Measurements from ENCODE around the gene MEGF11. TPM values are rescaled to one million over a fixed set of nuclear protein-coding genes. Genes with fewer than 3 reads are reported as not detected.

MEGF11 gene
- total RNA-seq, 1 donor from 2014 or later = 0.77 TPM

DNA sequence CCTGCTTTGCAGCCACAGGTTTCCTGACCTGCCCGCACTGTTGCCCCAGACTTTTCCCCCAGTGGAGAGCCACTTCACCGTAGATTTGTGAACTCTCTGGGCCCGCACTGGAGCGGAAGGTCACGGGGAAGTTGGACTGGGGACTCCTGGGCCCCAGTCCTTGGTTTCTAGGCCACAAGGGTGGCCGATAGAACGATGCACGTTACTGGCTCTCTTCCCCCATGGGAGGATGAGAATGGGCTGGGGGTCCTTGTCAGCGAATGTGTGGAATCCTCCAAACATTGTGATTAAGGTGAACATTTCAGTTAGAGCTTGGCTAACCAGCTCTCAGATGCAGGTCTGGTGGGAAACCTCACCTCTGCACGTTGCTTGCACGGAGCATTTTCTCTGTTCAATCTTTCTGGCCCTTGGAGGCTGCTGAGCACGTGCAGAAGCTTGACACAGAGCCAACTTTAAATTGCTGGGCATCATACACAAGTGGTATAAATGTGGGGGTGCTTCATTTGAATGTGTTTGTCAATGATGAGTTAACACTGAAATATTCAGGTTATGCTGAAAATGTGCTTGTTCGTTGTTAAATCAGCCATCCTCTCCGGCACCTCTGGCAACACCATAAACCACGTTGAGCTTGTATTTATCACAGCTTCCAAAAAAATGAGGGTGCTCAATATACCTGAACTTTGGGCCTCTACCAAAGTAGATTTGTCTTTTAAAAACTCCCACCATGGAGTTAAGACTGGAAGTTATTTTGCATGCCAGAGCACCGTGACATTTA lies 40.8 kb upstream of the MEGF11 start:
- TF ChIP-seq, protein P1, sequence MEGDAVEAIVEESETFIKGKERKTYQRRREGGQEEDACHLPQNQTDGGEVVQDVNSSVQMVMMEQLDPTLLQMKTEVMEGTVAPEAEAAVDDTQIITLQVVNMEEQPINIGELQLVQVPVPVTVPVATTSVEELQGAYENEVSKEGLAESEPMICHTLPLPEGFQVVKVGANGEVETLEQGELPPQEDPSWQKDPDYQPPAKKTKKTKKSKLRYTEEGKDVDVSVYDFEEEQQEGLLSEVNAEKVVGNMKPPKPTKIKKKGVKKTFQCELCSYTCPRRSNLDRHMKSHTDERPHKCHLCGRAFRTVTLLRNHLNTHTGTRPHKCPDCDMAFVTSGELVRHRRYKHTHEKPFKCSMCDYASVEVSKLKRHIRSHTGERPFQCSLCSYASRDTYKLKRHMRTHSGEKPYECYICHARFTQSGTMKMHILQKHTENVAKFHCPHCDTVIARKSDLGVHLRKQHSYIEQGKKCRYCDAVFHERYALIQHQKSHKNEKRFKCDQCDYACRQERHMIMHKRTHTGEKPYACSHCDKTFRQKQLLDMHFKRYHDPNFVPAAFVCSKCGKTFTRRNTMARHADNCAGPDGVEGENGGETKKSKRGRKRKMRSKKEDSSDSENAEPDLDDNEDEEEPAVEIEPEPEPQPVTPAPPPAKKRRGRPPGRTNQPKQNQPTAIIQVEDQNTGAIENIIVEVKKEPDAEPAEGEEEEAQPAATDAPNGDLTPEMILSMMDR (IDR thresholded peaks at IDR 0.05; ENCODE audit: unreplicated experiment) = no peak
- Mint-ChIP-seq H3K27ac (ENCODE audit: unreplicated experiment) (no peak overlapping the region), H3K36me3 (ENCODE audit: low read depth, unreplicated experiment) (no peaks in the 10 kb centered on the region), H3K4me1 (ENCODE audit: unreplicated experiment) (peaks cover 8% of the 10 kb centered on the region), H3K4me3 (ENCODE audit: unreplicated experiment) (peak overlapping the region; percentile 90), H3K9me3 (ENCODE audit: unreplicated experiment) (no peaks in the 10 kb centered on the region), H3K27me3 (ENCODE audit: unreplicated experiment) (no peaks in the 10 kb centered on the region)
- DNase-seq (ENCODE audit: low spot score) = no peak

GRCh38 chr15:66293419-66294156 lies 40.0 kb upstream of the MEGF11 start, which contains the start of gene DIS3L:
TSS of gene DIS3L (plus strand) at chr15:66293568. CDS start at chr15:66293597, 29 bp downstream.
- H3K36me3 Mint-ChIP-seq (ENCODE audit: low read depth, unreplicated experiment) = no peaks in the 10 kb centered on the region
- H3K27ac Mint-ChIP-seq (ENCODE audit: unreplicated experiment) = peak within 1 kb of the TSS; percentile 36
- H3K9me3 Mint-ChIP-seq (ENCODE audit: unreplicated experiment) = no peaks in the 10 kb centered on the region
- DNase-seq (ENCODE audit: low spot score) = peak; percentile 56
- peaks cover 8% of the 10 kb centered on the region for H3K4me1 Mint-ChIP-seq (ENCODE audit: unreplicated experiment)
- TF ChIP-seq, protein P1 (IDR thresholded peaks at IDR 0.05; ENCODE audit: unreplicated experiment) = no peak
- peak within 1 kb of the TSS; percentile 90 for H3K4me3 Mint-ChIP-seq (ENCODE audit: unreplicated experiment)
- H3K27me3 Mint-ChIP-seq (ENCODE audit: unreplicated experiment) = no peaks in the 10 kb centered on the region

GRCh38 chr15:66292571-66293418 lies 39.2 kb upstream of the MEGF11 start:
- Mint-ChIP-seq H3K27ac (ENCODE audit: unreplicated experiment) (peak overlapping the region; percentile 36), H3K4me3 (ENCODE audit: unreplicated experiment) (peak overlapping the region; percentile 85), H3K27me3 (ENCODE audit: unreplicated experiment) (no peaks in the 10 kb centered on the region), H3K36me3 (ENCODE audit: low read depth, unreplicated experiment) (no peaks in the 10 kb centered on the region), H3K9me3 (ENCODE audit: unreplicated experiment) (no peaks in the 10 kb centered on the region), H3K4me1 (ENCODE audit: unreplicated experiment) (peaks cover 8% of the 10 kb centered on the region)
- DNase-seq (ENCODE audit: low spot score) = no peak
- TF ChIP-seq, protein P1 (IDR thresholded peaks at IDR 0.05; ENCODE audit: unreplicated experiment) = no peak

DNA sequence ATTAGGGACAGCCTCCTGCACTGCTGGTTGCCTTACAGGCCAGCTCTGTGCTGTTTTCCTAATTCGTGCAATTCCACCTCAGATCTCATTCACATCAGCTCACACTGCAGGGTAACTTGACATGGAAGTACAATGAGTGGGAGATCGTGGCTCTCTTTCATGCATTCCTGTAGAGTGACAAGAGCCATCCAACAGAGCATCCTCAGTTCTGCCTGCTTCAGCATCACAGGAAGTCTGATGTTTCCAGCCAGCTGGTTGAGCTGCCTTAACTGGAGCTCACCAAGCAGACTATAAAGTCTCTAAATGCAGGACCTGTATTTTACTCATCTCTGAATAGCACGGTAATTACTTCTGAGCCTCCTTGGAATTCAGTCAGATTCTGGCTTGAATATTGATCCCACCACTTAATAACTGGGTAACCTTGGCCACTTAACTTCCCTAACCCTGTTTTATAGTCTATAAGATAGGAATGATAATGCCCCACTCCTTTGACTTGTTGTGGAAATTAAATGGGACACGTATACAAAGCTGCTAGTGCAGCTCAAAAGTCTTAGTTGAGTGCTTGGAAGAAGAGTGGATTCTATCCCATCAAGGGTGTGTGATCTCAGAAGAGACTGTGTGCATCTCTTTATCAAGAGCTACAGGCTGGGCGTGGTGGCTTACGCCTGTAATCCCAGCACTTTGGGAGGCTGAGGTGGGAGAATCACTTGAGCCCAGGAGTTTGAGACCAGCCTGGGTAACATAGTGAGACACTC lies 38.4 kb upstream of the MEGF11 start:
- peak overlapping the region; percentile 36 for H3K27ac Mint-ChIP-seq (ENCODE audit: unreplicated experiment)
- TF ChIP-seq, protein P1 (IDR thresholded peaks at IDR 0.05; ENCODE audit: unreplicated experiment) = no peak
- no peaks in the 10 kb centered on the region for H3K9me3 Mint-ChIP-seq (ENCODE audit: unreplicated experiment)
- H3K4me3 Mint-ChIP-seq (ENCODE audit: unreplicated experiment) = peak overlapping the region; percentile 85
- peaks cover 8% of the 10 kb centered on the region for H3K4me1 Mint-ChIP-seq (ENCODE audit: unreplicated experiment)
- H3K36me3 Mint-ChIP-seq (ENCODE audit: low read depth, unreplicated experiment) = no peaks in the 10 kb centered on the region
- DNase-seq (ENCODE audit: low spot score) = no peak
- H3K27me3 Mint-ChIP-seq (ENCODE audit: unreplicated experiment) = no peaks in the 10 kb centered on the region
